ENCODE measurements around the gene RFWD3. TPM values are rescaled to one million over a fixed set of nuclear protein-coding genes. Genes with fewer than 3 reads are reported as not detected.

The RFWD3 gene, protein sequence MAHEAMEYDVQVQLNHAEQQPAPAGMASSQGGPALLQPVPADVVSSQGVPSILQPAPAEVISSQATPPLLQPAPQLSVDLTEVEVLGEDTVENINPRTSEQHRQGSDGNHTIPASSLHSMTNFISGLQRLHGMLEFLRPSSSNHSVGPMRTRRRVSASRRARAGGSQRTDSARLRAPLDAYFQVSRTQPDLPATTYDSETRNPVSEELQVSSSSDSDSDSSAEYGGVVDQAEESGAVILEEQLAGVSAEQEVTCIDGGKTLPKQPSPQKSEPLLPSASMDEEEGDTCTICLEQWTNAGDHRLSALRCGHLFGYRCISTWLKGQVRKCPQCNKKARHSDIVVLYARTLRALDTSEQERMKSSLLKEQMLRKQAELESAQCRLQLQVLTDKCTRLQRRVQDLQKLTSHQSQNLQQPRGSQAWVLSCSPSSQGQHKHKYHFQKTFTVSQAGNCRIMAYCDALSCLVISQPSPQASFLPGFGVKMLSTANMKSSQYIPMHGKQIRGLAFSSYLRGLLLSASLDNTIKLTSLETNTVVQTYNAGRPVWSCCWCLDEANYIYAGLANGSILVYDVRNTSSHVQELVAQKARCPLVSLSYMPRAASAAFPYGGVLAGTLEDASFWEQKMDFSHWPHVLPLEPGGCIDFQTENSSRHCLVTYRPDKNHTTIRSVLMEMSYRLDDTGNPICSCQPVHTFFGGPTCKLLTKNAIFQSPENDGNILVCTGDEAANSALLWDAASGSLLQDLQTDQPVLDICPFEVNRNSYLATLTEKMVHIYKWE
- total RNA-seq (2022; extraction: Qiagen RNA extraction) = 32.9 to 43.7 TPM (median 39.7 TPM) in 5 replicates

DNA sequence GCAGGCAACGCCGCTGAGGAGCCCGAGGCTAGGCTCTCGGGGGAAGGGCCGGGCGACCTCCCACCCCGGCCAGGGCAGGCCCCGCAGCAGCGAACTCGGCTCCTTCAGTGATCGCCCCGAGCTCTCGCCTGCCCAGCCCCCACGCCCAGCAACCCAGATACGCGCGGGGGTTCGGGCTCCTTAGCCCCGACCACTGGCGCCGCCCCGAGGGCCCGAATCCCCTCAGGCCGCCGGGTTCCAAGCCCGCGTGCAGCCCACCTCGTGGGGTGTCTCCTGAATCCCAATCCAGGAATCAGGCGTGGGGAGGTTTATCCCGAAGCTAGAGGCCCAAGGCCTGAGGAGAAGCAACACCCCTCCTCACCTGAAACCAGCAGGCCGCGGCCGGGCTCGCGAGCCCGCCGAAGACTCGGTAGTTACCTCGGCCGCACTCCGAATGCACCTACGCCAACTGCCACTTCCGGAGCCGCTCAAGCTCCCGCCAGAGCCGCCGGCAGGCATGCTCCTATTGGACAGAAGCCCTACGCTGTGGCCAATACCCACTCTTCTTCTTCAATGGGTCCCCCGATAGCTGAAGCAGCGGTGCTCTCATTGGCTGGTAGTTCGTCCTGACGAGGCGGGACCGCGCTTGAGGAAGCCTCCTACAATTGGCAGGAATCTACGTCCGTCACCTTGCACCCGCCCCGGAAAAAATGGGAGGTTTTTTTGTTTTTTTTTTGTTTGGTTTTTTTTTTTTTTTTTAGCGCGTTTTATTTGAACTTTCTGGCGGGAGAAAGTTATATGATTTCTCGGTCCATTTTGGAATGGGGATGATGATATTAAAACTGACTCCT lies at the start of gene RFWD3:
RFWD3 (minus strand) TSS at position 453 of the 830 bp plus-strand sequence. CDS start 5,428 bp downstream, outside the sequence.

DNA sequence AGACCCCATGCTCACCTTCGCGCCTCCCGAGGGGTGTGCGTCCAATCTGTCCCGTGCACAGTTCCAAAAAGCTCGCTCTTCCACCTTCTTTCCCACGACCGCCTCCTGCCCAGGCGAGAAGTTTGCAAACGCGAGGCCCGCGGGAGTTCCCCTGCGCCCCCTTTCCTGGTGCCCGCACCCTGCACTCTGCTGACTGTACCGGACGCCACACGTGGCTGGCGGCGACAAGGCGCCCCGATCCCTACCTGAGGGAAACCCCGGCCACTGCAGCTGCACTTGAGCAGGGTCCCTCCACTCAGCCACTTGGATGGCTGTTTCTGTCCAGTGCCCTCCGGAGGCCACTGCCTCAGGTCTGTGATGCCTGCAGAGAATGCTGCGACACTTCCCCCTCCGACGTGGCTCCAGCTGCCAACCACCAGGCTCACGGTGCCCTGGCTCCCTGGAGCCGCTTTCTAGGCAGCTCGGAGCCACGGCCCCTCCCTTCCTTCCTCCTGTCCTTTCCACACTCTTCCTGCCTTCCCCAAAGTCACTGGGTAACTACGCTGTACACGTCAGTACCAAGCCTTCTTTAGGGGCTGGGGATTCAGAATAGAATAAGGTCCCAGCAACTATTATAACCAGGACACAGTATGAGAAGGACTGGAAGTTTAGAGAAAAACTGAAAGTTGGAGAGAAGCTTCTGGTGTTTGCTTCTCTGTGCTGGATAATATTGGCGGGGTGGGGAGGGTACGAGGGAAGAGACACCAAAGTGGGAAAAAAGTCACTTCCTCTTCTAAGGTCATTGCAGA lies 34.0 kb upstream of the RFWD3 start, which contains the start of gene MLKL:
MLKL (minus strand) TSS at position 425 of the 788 bp plus-strand sequence. CDS start 5,105 bp downstream, outside the sequence.

DNA sequence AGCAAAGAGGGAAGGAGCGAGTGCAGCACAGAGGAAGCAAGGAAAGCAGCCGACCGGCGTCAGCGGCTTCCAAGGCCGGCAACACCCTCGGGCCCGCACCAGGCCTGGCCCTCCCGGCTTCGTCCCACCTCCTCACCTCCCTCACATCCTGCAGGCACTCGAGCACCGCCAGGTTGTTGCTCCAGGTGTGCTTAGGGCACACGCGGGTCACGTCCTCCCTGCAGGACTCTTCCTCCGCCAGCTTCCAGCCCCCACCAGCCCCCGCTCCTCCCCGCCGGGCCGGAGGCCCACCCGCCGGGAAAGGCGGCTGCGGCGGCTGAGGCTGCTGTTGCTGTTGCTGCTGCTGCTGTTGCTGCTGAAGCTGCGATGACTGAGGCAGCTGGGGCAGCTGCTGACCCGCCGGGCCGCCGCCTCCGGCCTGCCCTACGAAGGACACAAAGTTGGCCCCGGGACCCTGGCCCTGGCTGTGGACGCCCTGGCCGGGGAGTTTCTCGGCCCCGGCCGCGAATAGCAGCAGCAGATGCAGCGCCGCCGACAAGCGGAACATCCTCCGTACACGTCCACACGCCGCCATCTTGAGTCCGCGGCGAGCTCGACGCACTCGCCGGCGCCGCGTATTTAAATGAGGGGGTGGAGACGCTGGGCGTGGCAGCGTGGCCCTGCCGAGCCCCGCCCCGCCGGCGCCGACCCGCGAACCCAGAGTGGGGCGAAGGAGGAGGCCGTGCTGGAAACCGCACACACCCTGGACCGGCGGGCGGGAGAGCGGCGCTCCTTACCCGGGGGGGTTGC lies 60.0 kb downstream of the RFWD3 start, which contains the start of gene GLG1:
GLG1 (minus strand) TSS at position 594 of the 789 bp plus-strand sequence; CDS start at position 574, 20 bp downstream.

Other genes starting within 250 kb of the RFWD3 start
- 0.12 to 0.46 TPM (median 0.40 TPM) in 5 replicates for gene CLEC18B, start 245.4 kb downstream of the RFWD3 start, total RNA-seq (2022; extraction: Qiagen RNA extraction)
- 46.4 to 60.3 TPM (median 57.7 TPM) in 5 replicates for gene GLG1, start 59.8 kb downstream of the RFWD3 start, total RNA-seq (2022; extraction: Qiagen RNA extraction)
- gene MLKL, start 34.0 kb upstream of the RFWD3 start, total RNA-seq (2022; extraction: Qiagen RNA extraction) = 45.2 to 52.4 TPM (median 50.1 TPM) in 5 replicates
- 33.9 to 39.3 TPM (median 36.9 TPM) in 5 replicates for gene FA2H, start 107.9 kb upstream of the RFWD3 start, total RNA-seq (2022; extraction: Qiagen RNA extraction)

Data from A549 treated with dexamethasone at 1 μM for 4 hours (cell line).